Esophagus squamous epithelium (tissue), 4 donors: ENCODE data around the gene CDCA7L.

ENCODE experiments used
- POLR2A ChIP-seq, 4 donors: fragments of 450-650 bp; IDR thresholded peaks; one replicate each; pipeline ENCODE4 v1.6.1; 2017; ENCODE audit warnings: antibody characterized with exemption in 4 of 4, mild to moderate bottlenecking in 4 of 4, moderate library complexity in 3 of 4
- TF ChIP-seq, protein P1 (sequence below), 6 experiments: fragments of 450-650 bp in 4 of 6; fragments of 200-600 bp in 2 of 6; sonication (generic) in 2 of 6; IDR thresholded peaks; one replicate each; pipeline ENCODE4 v1.5.1; 2016 to 2019; ENCODE audit warnings: antibody characterized with exemption in 6 of 6, mild to moderate bottlenecking in 4 of 6, moderate library complexity in 4 of 6

GRCh38 chr7:21939136-21939857, 6.4 kb downstream of the CDCA7L start:
- TF ChIP-seq, protein P1, sequence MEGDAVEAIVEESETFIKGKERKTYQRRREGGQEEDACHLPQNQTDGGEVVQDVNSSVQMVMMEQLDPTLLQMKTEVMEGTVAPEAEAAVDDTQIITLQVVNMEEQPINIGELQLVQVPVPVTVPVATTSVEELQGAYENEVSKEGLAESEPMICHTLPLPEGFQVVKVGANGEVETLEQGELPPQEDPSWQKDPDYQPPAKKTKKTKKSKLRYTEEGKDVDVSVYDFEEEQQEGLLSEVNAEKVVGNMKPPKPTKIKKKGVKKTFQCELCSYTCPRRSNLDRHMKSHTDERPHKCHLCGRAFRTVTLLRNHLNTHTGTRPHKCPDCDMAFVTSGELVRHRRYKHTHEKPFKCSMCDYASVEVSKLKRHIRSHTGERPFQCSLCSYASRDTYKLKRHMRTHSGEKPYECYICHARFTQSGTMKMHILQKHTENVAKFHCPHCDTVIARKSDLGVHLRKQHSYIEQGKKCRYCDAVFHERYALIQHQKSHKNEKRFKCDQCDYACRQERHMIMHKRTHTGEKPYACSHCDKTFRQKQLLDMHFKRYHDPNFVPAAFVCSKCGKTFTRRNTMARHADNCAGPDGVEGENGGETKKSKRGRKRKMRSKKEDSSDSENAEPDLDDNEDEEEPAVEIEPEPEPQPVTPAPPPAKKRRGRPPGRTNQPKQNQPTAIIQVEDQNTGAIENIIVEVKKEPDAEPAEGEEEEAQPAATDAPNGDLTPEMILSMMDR (IDR thresholded peaks at IDR 0.05), result no peak
- TF ChIP-seq POLR2A (IDR thresholded peaks at IDR 0.05), result no peak
